ENCODE results near the gene MACROD2.

DNA sequence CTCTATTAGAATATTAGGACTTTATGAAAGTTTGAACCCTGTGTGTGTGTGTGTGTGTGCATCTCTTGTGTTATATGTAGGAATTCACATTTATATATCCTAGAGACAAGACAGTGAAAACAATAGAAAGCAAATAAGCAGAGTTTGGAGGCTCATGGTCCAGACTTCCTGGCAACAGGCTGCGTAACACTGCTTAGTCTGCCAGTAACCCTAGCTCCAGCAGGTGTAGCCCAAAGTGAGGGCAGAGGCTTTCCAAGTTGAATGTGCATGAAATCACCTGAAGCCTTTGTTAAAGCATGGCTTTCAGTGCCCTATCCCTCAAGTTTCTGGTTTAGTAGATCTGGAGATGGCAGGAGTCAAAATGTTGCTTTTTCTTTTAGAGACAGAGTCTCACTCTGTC lies 2008.0 kb downstream of the MACROD2 start:
- TF ChIP-seq, protein P1, sequence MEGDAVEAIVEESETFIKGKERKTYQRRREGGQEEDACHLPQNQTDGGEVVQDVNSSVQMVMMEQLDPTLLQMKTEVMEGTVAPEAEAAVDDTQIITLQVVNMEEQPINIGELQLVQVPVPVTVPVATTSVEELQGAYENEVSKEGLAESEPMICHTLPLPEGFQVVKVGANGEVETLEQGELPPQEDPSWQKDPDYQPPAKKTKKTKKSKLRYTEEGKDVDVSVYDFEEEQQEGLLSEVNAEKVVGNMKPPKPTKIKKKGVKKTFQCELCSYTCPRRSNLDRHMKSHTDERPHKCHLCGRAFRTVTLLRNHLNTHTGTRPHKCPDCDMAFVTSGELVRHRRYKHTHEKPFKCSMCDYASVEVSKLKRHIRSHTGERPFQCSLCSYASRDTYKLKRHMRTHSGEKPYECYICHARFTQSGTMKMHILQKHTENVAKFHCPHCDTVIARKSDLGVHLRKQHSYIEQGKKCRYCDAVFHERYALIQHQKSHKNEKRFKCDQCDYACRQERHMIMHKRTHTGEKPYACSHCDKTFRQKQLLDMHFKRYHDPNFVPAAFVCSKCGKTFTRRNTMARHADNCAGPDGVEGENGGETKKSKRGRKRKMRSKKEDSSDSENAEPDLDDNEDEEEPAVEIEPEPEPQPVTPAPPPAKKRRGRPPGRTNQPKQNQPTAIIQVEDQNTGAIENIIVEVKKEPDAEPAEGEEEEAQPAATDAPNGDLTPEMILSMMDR (conservative IDR thresholded peaks at IDR 0.05 in 1 of 2, IDR thresholded peaks at IDR 0.05 in 1 of 2; ENCODE audit: extremely low read depth in 1 of 2, insufficient read depth in 1 of 2, low read depth in 1 of 2, low read length in 2 of 2) = no peak
- TF ChIP-seq EZH2 (IDR thresholded peaks at IDR 0.05; ENCODE audit: borderline replicate concordance, low read length) = no peak

Data from mammary epithelial cell (primary cell).